ENCODE measurements around the gene ILK. TPM values are rescaled to one million over a fixed set of nuclear protein-coding genes. Genes with fewer than 3 reads are reported as not detected.

ILK gene
- 195 and 370 TPM in 2 replicates for total RNA-seq

DNA sequence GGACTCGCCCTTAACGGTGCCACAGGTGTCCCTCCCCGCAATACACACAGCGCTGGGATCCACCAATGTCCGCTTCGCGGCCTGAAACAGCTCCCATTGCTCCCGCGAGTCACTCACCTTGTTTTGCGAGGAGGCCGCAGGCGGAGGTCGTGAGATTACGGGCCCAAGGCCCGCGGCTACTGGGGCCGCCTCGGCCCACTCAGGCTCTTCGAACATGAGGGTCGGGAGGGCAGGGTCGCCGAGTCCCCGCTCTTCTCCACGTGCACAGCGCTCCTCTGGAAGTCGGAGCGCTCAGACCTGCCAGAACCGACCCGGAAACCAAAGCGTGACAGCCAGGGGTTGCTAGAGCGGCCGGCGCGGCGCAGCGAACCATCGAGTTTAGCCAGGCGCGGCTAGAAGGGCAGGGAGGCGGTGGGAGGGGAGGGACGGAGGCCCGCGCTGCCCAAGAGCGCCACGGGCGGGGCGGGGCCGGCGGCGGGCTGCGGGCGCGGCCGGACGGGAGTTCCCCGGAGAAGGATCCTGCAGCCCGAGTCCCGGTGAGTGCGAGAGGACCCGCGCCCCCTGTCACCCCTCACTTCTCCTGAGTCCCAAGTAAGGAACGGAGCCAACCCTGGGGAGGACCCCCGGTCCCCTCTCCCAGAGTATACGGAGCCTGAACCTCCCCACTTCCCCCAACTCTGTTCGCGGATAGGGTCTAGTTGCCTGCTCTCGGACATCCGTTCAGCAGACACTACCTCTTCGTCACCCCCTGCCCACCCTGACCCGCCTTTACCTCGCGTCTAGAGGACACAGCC is at the start of gene ILK, which contains the start of gene RRP8:
Gene ILK (plus strand): TSS at position 488 of the 794 bp plus-strand sequence. CDS start 498 bp downstream, outside the sequence.
Gene RRP8 (minus strand): TSS at position 330 of the 794 bp plus-strand sequence. CDS start 114 bp downstream, at position 216.

DNA sequence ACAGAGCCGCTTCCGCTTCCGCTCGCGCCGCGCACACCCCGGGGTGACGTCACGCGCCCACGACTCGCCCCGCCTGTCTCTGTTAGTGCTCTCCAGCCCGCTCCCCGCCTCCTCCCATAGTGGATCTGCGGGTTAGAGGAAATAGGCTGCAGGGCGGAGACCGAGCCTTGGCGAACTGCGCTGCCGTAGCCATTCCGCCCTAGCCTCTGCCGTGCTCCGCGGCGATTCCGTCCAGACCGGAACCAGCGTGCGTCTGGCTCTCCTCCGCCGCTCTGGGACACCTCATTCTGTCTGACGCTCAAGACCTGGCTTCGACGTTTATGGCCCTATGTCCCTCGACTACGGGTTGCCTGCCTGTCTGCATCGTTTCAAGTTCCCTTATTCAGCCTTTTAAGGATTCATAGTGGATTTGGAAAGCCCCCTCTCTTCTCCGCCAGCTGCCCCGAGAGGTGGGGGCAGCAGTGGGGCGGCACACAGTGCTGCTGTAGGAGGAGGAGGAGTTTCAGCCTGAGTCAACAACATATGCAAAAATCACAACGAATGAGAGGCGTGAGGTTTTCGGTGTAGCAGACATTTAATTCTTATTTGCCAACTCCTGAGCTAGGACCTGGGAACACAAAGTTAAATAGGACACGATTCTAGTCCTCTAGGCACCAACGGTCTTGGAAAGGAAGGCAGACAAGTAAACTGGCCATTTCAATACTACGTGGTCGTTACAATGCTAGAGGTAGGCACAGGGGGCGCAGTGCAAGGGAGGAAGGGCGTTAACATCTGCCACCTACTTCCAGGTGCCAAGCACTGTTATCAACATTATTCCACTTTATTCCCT is 8.9 kb downstream of the ILK start, which contains the start of gene TAF10:
Gene TAF10 (minus strand): TSS at position 4 of the 829 bp plus-strand sequence. CDS start 27 bp downstream, outside the sequence.

DNA sequence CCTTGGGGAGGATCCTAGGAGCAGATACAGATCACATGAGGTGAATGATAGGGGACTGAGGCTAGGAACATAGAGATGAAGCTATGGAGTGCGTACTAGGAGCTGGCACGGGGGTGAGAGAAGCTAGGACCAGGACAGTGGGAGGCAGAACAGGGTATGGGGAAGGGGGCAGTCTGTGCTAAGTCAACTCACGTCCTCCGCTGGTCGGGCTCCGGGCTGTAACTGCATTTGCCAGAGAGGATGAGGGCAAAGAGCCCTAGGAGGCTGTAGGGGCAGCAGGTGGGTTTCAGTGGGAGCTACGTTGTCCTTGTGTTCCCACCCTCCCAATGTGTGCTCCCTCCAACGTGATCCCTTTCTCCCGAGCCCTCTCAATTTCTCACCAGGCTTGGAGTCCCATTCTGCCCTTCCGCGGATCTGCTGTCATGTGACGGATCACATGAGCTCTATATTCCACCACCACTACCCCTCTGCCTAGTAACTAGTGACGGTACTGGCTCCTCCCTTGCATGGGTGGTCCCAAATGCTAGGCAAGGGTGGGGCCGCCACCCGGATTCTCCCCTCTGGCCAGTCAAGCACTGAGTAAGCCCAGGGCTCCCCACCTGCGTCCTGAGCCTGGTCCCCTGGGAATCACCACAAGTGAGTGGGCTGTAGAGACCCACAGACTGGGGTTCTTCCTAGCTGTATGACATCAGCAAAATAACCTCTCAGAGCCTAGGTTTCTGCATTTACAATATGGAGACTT is 15.6 kb downstream of the ILK start, which contains the start of gene TPP1:
Gene TPP1 (minus strand): TSS at position 419 of the 742 bp plus-strand sequence. CDS start 22 bp downstream, at position 397.

DNA sequence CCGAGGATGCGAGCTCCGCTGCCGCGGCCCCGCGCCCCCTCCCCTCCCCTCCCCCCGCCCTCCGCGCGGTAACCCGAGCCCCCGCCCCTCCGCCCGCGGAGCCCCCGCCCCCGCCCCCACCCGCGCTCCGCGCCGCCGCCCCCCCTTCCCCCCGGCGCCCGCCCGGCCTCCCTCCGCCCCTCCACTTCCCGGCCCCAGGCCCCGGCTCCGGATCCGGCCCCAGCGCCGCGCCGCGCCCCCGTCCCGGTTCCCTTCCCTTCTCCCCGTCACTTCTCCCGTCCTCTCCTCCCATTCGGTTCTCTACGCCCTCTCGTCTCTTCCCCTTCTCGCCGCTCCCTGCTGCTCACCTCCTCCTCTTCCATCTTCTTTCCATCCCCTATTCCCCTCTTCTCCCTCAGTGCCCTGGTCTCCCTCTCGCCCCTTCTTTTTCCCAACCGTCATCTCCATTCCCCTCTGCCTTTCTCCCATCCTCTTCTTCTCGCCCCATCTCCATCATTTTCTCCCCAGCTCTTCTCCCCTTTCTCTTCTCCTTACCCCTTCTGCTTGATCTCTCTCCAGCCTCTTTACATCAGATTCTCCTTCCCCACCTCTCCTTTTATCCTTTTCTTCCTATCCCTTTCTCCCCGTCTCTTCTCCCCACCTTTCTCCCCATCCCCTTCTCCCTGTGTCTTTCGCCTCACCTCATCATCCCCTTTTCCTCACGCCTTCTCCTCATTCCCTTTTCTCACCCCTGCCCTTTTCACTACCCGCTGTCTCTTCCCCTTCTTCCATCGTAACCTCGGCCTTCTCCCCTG is 52.4 kb downstream of the ILK start, which contains the start of gene DCHS1:
Gene DCHS1 (minus strand): TSS at position 20 of the 794 bp plus-strand sequence. CDS start 14,196 bp downstream, outside the sequence.

Other genes with a start within 250 kb of the ILK start
- gene SMPD1, start 213.3 kb upstream of the ILK start, total RNA-seq: 34.9 and 44.4 TPM in 2 replicates
- gene APBB1, start 184.7 kb upstream of the ILK start, total RNA-seq: 38.5 and 45.1 TPM in 2 replicates
- gene HPX, start 162.8 kb upstream of the ILK start, total RNA-seq: 0.14 and 0.66 TPM in 2 replicates
- 17.9 and 26.3 TPM in 2 replicates for gene TRIM3, start 129.8 kb upstream of the ILK start, total RNA-seq
- gene ARFIP2, start 122.4 kb upstream of the ILK start, total RNA-seq: 70.0 and 118 TPM in 2 replicates
- 50.7 and 61.7 TPM in 2 replicates for gene TIMM10B, start 122.3 kb upstream of the ILK start, total RNA-seq
- gene DNHD1, start 106.5 kb upstream of the ILK start, total RNA-seq: 6.2 and 14.0 TPM in 2 replicates
- gene RRP8, start 158 bp upstream of the ILK start, total RNA-seq: 9.0 and 15.0 TPM in 2 replicates
- gene TAF10, start 8.4 kb downstream of the ILK start, total RNA-seq: 33.3 and 41.2 TPM in 2 replicates
- gene TPP1, start 15.6 kb downstream of the ILK start, total RNA-seq: 78.6 and 243 TPM in 2 replicates
- 21.0 and 44.0 TPM in 2 replicates for gene DCHS1, start 52.0 kb downstream of the ILK start, total RNA-seq
- 42.2 and 54.8 TPM in 2 replicates for gene MRPL17, start 79.6 kb downstream of the ILK start, total RNA-seq
- gene OR2AG2, start 168.2 kb downstream of the ILK start, total RNA-seq: 1.6 TPM in 1 of 2 replicates, not detected in the other
- not detected in 2 replicates for gene OR2AG1, start 179.2 kb downstream of the ILK start, total RNA-seq
- 0.57 TPM in 1 of 2 replicates, not detected in the other for gene OR6A2, start 195.9 kb downstream of the ILK start, total RNA-seq
- not detected in 2 replicates for gene OR10A5, start 241.9 kb downstream of the ILK start, total RNA-seq

Data from placental pericyte (primary cell).